GM19438 (cell line): ENCODE data around the gene PLET1.
"Not testable (repeated sequence)": the region's sequence is repeated elsewhere in the genome, so short reads cannot be mapped to it uniquely, and the experiment has no call there.

Experiments
- ATAC-seq: cut with Tn5 transposase; IDR thresholded peaks from one replicate; pipeline ENCODE4 v1.9.1; 2021; ENCODE audit warnings: low read depth; ENCODE audit not compliant: unreplicated experiment

PLET1 gene

DNA sequence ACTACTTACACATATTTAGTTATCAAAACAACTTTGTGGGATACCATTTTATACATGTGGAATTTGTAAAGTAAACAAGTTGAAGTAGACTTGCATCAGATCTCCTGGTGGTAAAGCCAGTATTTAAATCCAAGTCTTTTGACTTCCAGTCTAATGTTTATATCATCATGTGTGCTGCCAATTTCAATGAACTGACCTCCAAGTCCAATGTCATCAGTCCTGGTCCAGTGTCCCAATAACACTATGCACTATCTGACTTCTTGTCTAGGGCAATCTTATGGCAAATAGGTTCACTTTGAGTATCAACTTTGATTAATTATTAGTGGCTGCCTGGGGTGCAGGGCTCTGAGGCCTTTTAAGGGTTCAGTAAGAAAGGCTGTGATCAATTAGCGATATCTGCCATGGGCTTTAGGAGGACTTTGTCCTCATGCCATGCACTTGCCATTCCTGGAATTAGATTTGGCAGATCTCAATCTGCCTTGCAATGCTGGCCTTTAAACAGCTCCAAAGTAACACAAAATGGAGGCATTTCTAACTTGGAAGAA, 44.0 kb downstream of the PLET1 start:
- no peak for ATAC-seq

DNA sequence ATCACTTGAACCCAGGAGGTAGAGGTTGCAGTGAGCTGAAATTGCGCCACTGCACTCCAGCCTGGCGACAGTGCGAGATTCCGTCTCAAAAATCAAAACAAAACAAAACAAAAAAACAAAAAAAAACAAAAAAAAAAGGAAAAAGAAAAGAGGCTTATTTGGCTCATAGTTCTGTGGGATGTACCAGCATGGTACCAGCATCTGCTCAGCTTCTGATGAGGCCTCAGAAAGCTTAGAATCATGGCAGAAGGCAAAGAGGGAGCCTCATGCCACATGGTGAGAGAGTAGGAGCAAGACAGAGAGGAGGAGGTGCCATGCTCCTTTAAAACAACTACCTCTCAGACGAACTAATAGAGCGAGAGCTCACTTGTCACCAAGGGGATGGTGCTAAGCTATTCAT, 45.0 kb downstream of the PLET1 start:
- no peak for ATAC-seq

DNA sequence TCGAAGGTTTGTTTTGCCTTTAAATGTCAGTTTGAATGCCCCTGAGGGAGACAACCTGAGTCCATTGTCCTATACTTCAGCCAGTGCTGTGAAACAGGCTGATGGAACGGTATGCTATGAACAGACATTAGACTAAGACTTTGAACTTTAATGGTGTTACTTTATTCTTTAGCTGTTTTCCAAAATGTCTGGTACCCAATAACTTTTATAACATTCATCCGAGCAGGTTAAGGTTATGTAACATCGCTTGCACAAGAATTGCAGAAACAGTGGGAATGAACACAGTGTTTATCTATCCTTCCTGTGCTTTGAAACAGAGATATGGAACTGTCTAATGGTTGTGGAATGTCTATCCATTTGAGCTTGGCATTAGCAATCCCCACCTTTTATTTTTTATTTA, 46.9 kb downstream of the PLET1 start:
- no peak for ATAC-seq

DNA sequence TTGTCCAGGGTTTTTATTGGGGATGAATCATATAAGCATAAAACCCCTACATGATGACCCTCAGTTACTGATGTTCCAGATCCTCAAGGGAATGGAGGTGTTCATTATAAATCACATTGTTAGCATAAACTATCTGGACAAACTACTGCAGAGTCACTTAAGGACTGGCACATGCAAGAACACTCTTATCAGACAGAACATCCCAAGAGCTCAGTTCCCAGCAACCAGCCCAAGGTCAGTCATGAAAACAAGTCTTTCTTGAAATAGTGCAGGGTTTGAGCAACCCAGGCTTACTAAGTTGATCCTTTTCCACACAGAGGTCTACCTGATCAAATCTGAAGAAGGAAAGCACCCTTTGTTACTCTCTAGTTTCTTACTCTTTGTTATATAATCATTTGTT, 48.0 kb downstream of the PLET1 start:
- no peak for ATAC-seq

DNA sequence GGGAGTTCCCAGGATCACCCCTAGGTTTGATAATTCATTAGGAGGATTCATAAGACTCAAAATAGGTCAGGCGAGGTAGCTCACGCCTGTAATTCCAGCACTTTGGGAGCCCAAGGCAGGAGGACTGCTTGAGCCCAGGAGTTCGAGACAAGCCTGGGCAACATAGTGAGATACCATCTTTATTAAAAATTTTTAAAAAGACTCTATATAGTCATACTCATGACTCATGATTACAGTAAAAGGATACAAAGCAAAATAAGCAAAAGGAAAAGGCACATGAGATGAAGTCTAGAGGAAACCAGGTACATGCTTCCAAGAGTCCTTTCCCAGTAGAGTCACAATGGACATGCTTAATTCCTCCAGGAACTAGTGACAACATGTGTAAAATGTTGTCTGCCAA, 48.4 kb downstream of the PLET1 start:
- ATAC-seq = no peak

DNA sequence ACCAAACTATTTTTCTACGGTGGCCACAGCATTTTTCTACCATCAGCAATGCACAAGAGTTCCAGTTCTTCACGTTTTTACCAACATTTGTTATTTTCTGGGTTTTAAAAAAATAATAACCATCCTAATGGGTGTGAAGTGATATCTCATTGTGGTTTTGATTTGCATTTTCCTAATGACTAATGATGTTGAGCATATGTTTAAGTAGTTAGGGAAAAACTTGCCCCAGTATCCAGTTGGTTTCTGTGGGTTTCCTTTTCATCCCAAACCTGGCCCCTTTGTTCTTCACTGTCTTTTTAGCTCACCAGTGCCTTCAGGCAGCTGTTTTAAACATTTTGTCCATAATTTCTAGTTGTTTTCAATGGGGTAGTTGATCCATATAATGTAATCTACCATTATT, 49.1 kb downstream of the PLET1 start:
- no peak for ATAC-seq

DNA sequence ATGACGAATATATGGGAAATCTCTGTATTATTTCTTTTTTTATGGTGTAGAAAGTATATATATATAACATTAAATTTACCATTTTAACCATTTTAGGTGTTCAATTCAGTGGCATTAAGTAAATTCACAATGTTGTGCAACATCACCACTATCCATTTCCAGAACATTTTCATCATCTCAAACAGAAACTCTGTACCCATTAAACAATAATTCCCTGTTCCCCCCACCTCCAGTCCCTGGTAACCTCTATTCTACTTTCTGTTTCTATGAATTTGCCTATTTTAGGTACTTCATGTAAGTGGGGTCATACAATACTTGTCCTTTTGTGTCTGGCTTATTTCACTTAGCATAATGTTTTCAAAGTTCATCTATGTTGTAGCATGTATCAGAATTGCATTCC, 49.8 kb downstream of the PLET1 start:
- ATAC-seq = no peak

DNA sequence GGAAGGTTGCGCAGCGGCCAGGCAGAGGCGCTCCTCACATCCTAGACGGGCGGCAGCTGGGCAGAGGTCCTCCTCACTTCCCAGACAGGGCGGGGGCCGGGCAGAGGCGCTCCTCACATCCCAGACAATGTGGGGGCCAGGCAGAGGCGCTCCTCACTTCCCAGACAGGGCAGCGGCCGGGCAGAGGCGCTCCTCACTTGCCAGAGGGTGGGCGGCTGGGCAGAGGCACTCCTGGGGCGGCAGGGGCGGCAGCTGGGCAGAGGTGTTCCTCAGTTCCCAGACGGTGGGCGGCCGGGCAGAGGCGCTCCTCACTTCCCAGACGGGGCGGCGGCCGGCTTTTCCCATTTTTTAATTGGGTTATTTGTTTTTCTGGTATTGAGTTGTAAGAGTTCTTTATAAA, 54.6 kb downstream of the PLET1 start:
- ATAC-seq = no peak

DNA sequence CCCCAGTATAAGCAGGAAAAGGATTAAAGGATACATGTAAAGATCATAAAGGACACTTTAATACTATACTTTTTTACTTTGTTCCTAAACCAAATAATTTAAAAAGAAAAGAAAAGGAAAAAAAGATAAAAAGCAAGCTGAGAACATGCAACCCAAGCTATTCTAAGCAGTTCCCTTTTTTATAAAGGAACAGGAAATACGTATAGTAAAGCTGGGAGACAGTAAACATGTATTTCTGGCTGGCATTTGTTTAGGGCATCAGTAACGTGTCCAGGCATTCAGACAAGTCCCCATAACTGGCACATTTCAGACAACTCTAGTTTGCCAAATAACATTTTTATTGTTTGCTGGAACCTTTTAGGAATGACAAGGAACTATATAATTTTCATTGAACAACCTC, 60.4 kb downstream of the PLET1 start:
- ATAC-seq = no peak

DNA sequence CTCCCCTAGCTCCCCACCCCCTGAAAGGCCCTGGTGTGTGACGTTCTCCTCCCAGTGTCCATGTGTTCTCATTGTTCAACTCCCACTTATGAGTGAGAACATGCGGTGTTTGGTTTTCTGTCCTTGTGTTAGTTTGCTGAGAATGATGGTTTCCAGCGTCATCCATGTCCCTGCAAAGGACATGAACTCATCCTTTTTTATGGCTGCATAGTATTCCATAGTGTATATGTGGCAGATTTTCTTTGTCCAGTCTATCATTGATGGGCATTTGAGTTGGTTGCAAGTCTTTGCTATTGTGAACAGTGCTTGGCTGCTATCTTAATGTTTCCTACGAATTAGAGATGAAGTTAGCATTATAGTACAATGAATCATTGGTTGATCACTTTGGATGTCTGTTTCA, 61.6 kb downstream of the PLET1 start:
- not testable (repeated sequence) for ATAC-seq
